K562 (cell line): ENCODE results near the gene ANXA4. TPM values are rescaled to one million over a fixed set of nuclear protein-coding genes. Genes with fewer than 3 reads are reported as not detected.
A peak's percentile ranks its signal among the peaks of the same experiment; 100 is the strongest.

Experiments used
- CEBPB ChIP-seq: fragments of 450-650 bp; IDR thresholded peaks from 2 replicates; pipeline ENCODE4 v1.6.1; 2016; ENCODE audit warnings: missing genetic modification characterization, missing compliant biosample characterization
- CTCFL ChIP-seq: IDR thresholded peaks from 2 replicates; pipeline ENCODE4 v1.6.1; 2011; ENCODE audit warnings: borderline replicate concordance, low read depth, mild to moderate bottlenecking, moderate library complexity, low read length; ENCODE audit not compliant: insufficient read depth, poor library complexity, severe bottlenecking
- CXXC5 ChIP-seq: fragments of 250-450 bp; sonication (Bioruptor Pico); IDR thresholded peaks from 2 replicates; pipeline ENCODE4 v1.8.0; 2022; ENCODE audit warnings: inconsistent platforms, mild to moderate bottlenecking, moderate library complexity
- DDX20 ChIP-seq: fragments of 450-650 bp; IDR thresholded peaks from 2 replicates; pipeline ENCODE4 v1.6.1; 2016; ENCODE audit warnings: missing genetic modification characterization, low read depth, mild to moderate bottlenecking, missing compliant biosample characterization, moderate library complexity
- E2F6 ChIP-seq, 2 experiments: IDR thresholded peaks; 2 replicates each; pipeline ENCODE4 v1.6.1; 2011; ENCODE audit warnings: borderline replicate concordance in 1 of 2, control low read depth in 1 of 2, low read depth in 1 of 2, low read length in 1 of 2, mild to moderate bottlenecking in 1 of 2, mixed read lengths in 1 of 2, moderate library complexity in 1 of 2; ENCODE audit not compliant: insufficient read depth in 1 of 2, insufficient read length in 1 of 2, poor library complexity in 1 of 2, severe bottlenecking in 1 of 2; ENCODE audit errors: extremely low read depth in 1 of 2
- ETV1 ChIP-seq: fragments of 450-650 bp; conservative IDR thresholded peaks from 2 replicates; pipeline ENCODE4 v1.6.1; 2016; ENCODE audit warnings: missing genetic modification characterization, control low read depth, low read depth, missing compliant biosample characterization
- FOXM1 ChIP-seq, 2 experiments: fragments of 450-650 bp in 1 of 2; sonication (generic) in 1 of 2; formaldehyde crosslinking in 1 of 2; IDR thresholded peaks; 2 replicates each; pipeline versions ENCODE4 v1.6.1 to v1.9.0; 2017 to 2022; ENCODE audit warnings: low read depth in 2 of 2, mild to moderate bottlenecking in 2 of 2, missing genetic modification reagents in 1 of 2, moderate library complexity in 1 of 2
- NRF1 ChIP-seq, 2 experiments: fragments of 450-650 bp; IDR thresholded peaks in 1 of 2; conservative IDR thresholded peaks in 1 of 2; 2 replicates each; pipeline ENCODE4 v1.6.1; 2014; ENCODE audit warnings: mild to moderate bottlenecking in 2 of 2
- POLR2B ChIP-seq: fragments of 450-650 bp; IDR thresholded peaks from 2 replicates; pipeline ENCODE4 v1.6.1; 2018; ENCODE audit warnings: low read depth; ENCODE audit not compliant: partially characterized antibody
- SFPQ ChIP-seq: fragments of 200-400 bp; formaldehyde crosslinking; IDR thresholded peaks from 2 replicates; pipeline ENCODE4 v1.6.1; 2017; ENCODE audit warnings: mild to moderate bottlenecking, low read depth, low read length, moderate library complexity
- TAL1 ChIP-seq: fragments of 450-650 bp; IDR thresholded peaks from 2 replicates; pipeline ENCODE4 v1.6.1; 2016; ENCODE audit warnings: mild to moderate bottlenecking
- TBL1XR1 ChIP-seq, 2 experiments: IDR thresholded peaks; 2 replicates each; pipeline ENCODE4 v1.6.1; 2012; ENCODE audit warnings: improper control_type of control experiment in 2 of 2, low read length in 2 of 2, mild to moderate bottlenecking in 1 of 2
- TEAD2 ChIP-seq: fragments of 450-650 bp; IDR thresholded peaks from 2 replicates; pipeline ENCODE4 v1.6.1; 2016; ENCODE audit warnings: missing genetic modification characterization, control low read depth, missing compliant biosample characterization
- ZNF12 ChIP-seq: sonication (generic); formaldehyde crosslinking; IDR thresholded peaks from 2 replicates; pipeline ENCODE4 v1.4.0; 2020; ENCODE audit warnings: mild to moderate bottlenecking, missing genetic modification reagents
- polyA plus RNA-seq, 8 experiments: library from polyadenylated mRNA; depleted of rRNA in 4 of 8; stranded (reverse) in 5 of 8; unstranded in 3 of 8; fragments of >200 nt; fragmentation: Nextera tagmentation in 2 of 8; fragmentation: Illumina TruSeq in 1 of 8; extraction: Ambion mirVana in 2 of 8; extraction: Trizol in 1 of 8; gene quantifications; 2 replicates each; pipeline versions ENCODE4 v1.2.1 to v1.2.3, GENCODE V29; 2011 to 2014; ENCODE audit warnings: inconsistent platforms in 1 of 8, missing spikeins in 1 of 8
- total RNA-seq, 7 experiments: library from RNA; depleted of rRNA in 6 of 7; stranded (reverse); fragments of >200 nt in 6 of 7; fragmentation: Illumina TruSeq in 2 of 7; extraction: Trizol in 2 of 7; gene quantifications; 2 replicates each; pipeline versions ENCODE4 v1.2.1 to v1.2.3, GENCODE V29; 2011 to 2021; ENCODE audit warnings: low replicate concordance in 1 of 7
- TF ChIP-seq, protein P1 (sequence below): sonication (generic); formaldehyde crosslinking; IDR thresholded peaks from 2 replicates; pipeline ENCODE4 v1.8.0; 2022; ENCODE audit warnings: missing genetic modification reagents, mild to moderate bottlenecking, moderate library complexity, borderline replicate concordance

The ANXA4 gene
- total and polyA plus RNA-seq, 9 of the 15 experiments (the other 6 are each of a cell fraction or from before 2014, with no cell fraction given) = 3.4 to 13.6 (median 11.6) TPM

- TF ChIP-seq TBL1XR1 (IDR thresholded peaks at IDR 0.05; ENCODE audit: low read length in 2 of 2) = no peak
- peak; percentile 99 to 100 for TF ChIP-seq NRF1 (conservative IDR thresholded peaks at IDR 0.05 in 1 of 2, IDR thresholded peaks at IDR 0.05 in 1 of 2)
- TF ChIP-seq FOXM1 (IDR thresholded peaks at IDR 0.05; ENCODE audit: low read depth) = no peak
- TF ChIP-seq FOXM1 (CRISPR knock-in tag; IDR thresholded peaks at IDR 0.05; ENCODE audit: low read depth) = no peak; the same call in 1 of the 2 replicates
- peak; percentile 100 for TF ChIP-seq CEBPB (tag)
- TF ChIP-seq TEAD2 = no peak
- peak; percentile 92 to 97 for TF ChIP-seq E2F6 (IDR thresholded peaks at IDR 0.05; ENCODE audit: borderline replicate concordance in 1 of 2, extremely low read depth in 1 of 2, insufficient read depth in 1 of 2, insufficient read length in 1 of 2, low read depth in 1 of 2, low read length in 1 of 2, poor library complexity in 1 of 2, severe bottlenecking in 1 of 2)
- peak; percentile 97 for TF ChIP-seq CXXC5 (CRISPR knock-in tag)
- TF ChIP-seq DDX20 (tag) = no peak
- peak; percentile 74 for TF ChIP-seq ETV1 (tag)
- TF ChIP-seq POLR2B = peak; percentile 94
- no peak for TF ChIP-seq SFPQ
- TF ChIP-seq CTCFL = no peak
- TF ChIP-seq, protein P1, sequence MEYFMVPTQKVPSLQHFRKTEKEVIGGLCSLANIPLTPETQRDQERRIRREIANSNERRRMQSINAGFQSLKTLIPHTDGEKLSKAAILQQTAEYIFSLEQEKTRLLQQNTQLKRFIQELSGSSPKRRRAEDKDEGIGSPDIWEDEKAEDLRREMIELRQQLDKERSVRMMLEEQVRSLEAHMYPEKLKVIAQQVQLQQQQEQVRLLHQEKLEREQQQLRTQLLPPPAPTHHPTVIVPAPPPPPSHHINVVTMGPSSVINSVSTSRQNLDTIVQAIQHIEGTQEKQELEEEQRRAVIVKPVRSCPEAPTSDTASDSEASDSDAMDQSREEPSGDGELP = peak; percentile 91
- TF ChIP-seq ZNF12 (CRISPR knock-in tag) = no peak; the same call in none of the 2 replicates
- TF ChIP-seq TAL1 = no peak
Observed at GRCh38 chr2:69829256-69830044, 87.5 kb downstream of the ANXA4 start, which contains the start of gene GMCL1 (continued).
